GM06990 (cell line): Measurements from ENCODE around the gene IFT88.

Source experiments
- DNase-seq: peaks from one replicate; pipeline ENCODE4 v3.0.0-alpha.2; 2011; ENCODE audit not compliant: insufficient read length; ENCODE audit errors: extremely low read depth
- H3K27me3 ChIP-seq: replicated peaks from 2 replicates; pipeline ENCODE4 v1.6.0; 2011; ENCODE audit warnings: low read length; ENCODE audit not compliant: control insufficient read depth, insufficient read depth
- H3K36me3 ChIP-seq: 2 replicates; pipeline ENCODE4 v1.5.1; 2011; ENCODE audit warnings: low read length; ENCODE audit not compliant: control insufficient read depth, insufficient read depth
- H3K4me3 ChIP-seq: replicated peaks from 2 replicates; pipeline ENCODE4 v1.5.1; 2011; ENCODE audit warnings: low read depth, mild to moderate bottlenecking, control low read depth, low read length
- CTCF ChIP-seq: IDR thresholded peaks from 2 replicates; pipeline ENCODE4 v1.5.1; 2011; ENCODE audit warnings: low read length, control low read depth, mild to moderate bottlenecking, inconsistent platforms; ENCODE audit not compliant: insufficient read depth, poor library complexity, severe bottlenecking

The IFT88 gene

GRCh38 chr13:20728579-20729311, 161.8 kb downstream of the IFT88 start:
- DNase-seq: no peak
- no peak overlapping the region for H3K4me3 ChIP-seq
- H3K27me3 ChIP-seq: no peaks in the 10 kb centered on the region
- no peaks in the 10 kb centered on the region for H3K36me3 ChIP-seq
- TF ChIP-seq CTCF: no peak

GRCh38 chr13:20729633-20730585, 163.0 kb downstream of the IFT88 start:
- Histone ChIP-seq H3K4me3 (no peak overlapping the region), H3K27me3 (no peaks in the 10 kb centered on the region), H3K36me3 (no peaks in the 10 kb centered on the region)
- no peak for DNase-seq
- no peak for TF ChIP-seq CTCF

GRCh38 chr13:20738616-20739015, 171.7 kb downstream of the IFT88 start:
- DNase-seq: no peak
- Histone ChIP-seq H3K27me3 (no peaks in the 10 kb centered on the region), H3K4me3 (no peak overlapping the region), H3K36me3 (no peaks in the 10 kb centered on the region)
- TF ChIP-seq CTCF: no peak

GRCh38 chr13:20740021-20740420, 173.1 kb downstream of the IFT88 start:
- TF ChIP-seq CTCF: no peak
- Histone ChIP-seq H3K36me3 (no peaks in the 10 kb centered on the region), H3K27me3 (no peaks in the 10 kb centered on the region), H3K4me3 (no peak overlapping the region)
- no peak for DNase-seq
